Heart left ventricle (tissue), 16 donors: ENCODE results near the gene CDC7. TPM values are rescaled to one million over a fixed set of nuclear protein-coding genes. Genes with fewer than 3 reads are reported as not detected.

Experiments
- ATAC-seq, 4 donors: fragments of 200-7000 bp; cut with Tn5 transposase; one replicate each; pipeline ENCODE4 v1.9.1; 2020 to 2022; ENCODE audit warnings: moderate library complexity in 4 of 4, mild to moderate bottlenecking in 3 of 4, moderate number of reproducible peaks in 1 of 4
- DNase-seq, 5 donors: peaks; one replicate each; pipeline ENCODE4 v3.0.0-alpha.2; 2020
- H3K27ac ChIP-seq, 12 donors: fragments of 200-600 bp; sonication (generic) in 4 of 12; one replicate each; pipeline versions ENCODE4 v1.5.0 to v1.8.0; 2016 to 2022; ENCODE audit warnings: mild to moderate bottlenecking in 2 of 12
- H3K27me3 ChIP-seq, 9 donors: fragments of 200-600 bp; sonication (generic) in 2 of 9; one replicate each; pipeline versions ENCODE4 v1.5.1 to v1.8.0; 2016 to 2022; ENCODE audit warnings: mild to moderate bottlenecking in 3 of 9
- H3K36me3 ChIP-seq, 9 donors: fragments of 200-600 bp; sonication (generic) in 2 of 9; one replicate each; pipeline versions ENCODE4 v1.5.0 to v1.8.0; 2018 to 2022; ENCODE audit warnings: mild to moderate bottlenecking in 2 of 9
- H3K4me1 ChIP-seq, 12 donors: fragments of 200-600 bp; sonication (generic) in 4 of 12; one replicate each; pipeline versions ENCODE4 v1.5.0 to v1.8.0; 2016 to 2022; ENCODE audit warnings: mild to moderate bottlenecking in 3 of 12
- H3K4me3 ChIP-seq, 12 donors: fragments of 200-600 bp; sonication (generic) in 4 of 12; one replicate each; pipeline versions ENCODE4 v1.5.0 to v1.8.0; 2017 to 2022; ENCODE audit warnings: mild to moderate bottlenecking in 9 of 12, moderate library complexity in 4 of 12
- H3K9me3 ChIP-seq, 12 donors: fragments of 200-600 bp; sonication (generic) in 4 of 12; one replicate each; pipeline versions ENCODE4 v1.5.0 to v1.8.0; 2016 to 2022; ENCODE audit warnings: mild to moderate bottlenecking in 1 of 12
- POLR2A ChIP-seq, 2 donors: fragments of 450-650 bp; IDR thresholded peaks; one replicate each; pipeline ENCODE4 v1.6.1; 2017; ENCODE audit warnings: antibody characterized with exemption in 2 of 2, mild to moderate bottlenecking in 2 of 2, moderate library complexity in 2 of 2
- WGBS, 4 donors: extraction: QIAGEN DNeasy Blood & Tissue Kit in 2 of 4; methylation state at CpG; one replicate each; pipeline versions ENCODE4 v1.1.5 to v1.1.7; 2013 to 2018; 5-methylcytosine and 5-hydroxymethylcytosine counted together
- intact Hi-C, 10 donors: fragments of 100-400 bp; cut with DNase I; formaldehyde crosslinking; loops; one replicate each; pipeline versions ENCODE4 v1.11.1 to v1.14.2; 2022
- polyA plus RNA-seq, 2 donors: library from polyadenylated mRNA; stranded (reverse); fragments of 200-250 nt; gene quantifications; one replicate each; pipeline ENCODE4 v1.2.3, GENCODE V29; 2013
- total RNA-seq, 9 donors: library from RNA; depleted of rRNA in 2 of 9; stranded (reverse); fragments of >200 nt in 2 of 9; fragmentation: NEBNext Ultra II Directional in 3 of 9; extraction: Animal tissue kit (Norgen Biotek cat#: 25700) in 3 of 9; gene quantifications; one replicate each; pipeline versions ENCODE4 v1.1.0 to v1.2.4, GENCODE V29; 2016 to 2023
- TF ChIP-seq, protein P1 (sequence below), 12 donors: fragments of 200-600 bp; sonication (generic) in 4 of 12; IDR thresholded peaks; one replicate each; pipeline versions ENCODE4 v1.5.0 to v1.8.0; 2018 to 2022; ENCODE audit warnings: antibody characterized with exemption in 12 of 12, mild to moderate bottlenecking in 5 of 12
- donor health status: ischemic (EF 13 %, LVEDD 7.1; RV severe dilation, severe dysfunction).
- donor health status: healthy with polysubstance abuse.
- donor health status: DM: no; HTN: yes; CAD: no.
- donor health status: DM: no; HTN: no; CAD: no.
- donor health status: ischemic (EF 25% LVEDD 6.9; RV normal size, moderate dysfunction).
- donor health status: ischemic (EF 25% LVEDD 5.7; RV mildly dilated, moderate dysfunction).
- donor health status: healthy.
- donor health status: DM: yes; HTN: yes; CAD: no.
- donor health status: ischemic (EF 35%, LVEDD 5.7; RV mildly dilated, moderate dysfunction).
- donor health status: nonischemic (EF 11% LVEDD 7.7; RV severe dilation, severe dysfunction).
- donor health status: DM: yes; HTN: yes; CAD: no.
- donor health status: PGD.
- donor health status: ischemic (EF 29% LVEDD 5.4; RV normal size, mild dysfunction).
- donor health status: nonischemic (EF 23%, LVEDD 6.1; RV moderate dilation, normal function).

CDC7 gene
- total and polyA plus RNA-seq, 11 donors, result 0.30 to 6.3 (median 0.97) TPM

DNA sequence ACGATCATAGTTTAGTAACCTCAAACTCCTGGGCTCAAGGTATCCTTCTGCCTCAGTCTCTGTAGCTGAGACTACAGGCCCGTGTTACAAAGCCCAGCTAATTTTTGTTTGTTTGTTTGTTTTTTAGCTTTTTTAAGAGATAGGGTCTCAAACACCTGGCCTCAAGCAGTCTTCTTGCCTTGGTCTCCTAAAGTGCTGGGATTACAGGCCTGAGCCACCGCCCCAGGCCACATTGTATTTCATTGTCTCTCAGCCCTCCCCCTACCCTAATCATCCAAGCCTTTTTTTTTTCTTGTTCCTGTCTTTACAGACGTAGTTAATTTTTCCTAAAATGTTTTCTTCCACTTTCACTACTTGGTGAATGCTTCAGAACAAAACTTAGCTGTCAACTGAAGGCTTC is 5.4 kb downstream of the CDC7 start:
- no peak overlapping the region for H3K4me3 ChIP-seq
- H3K27ac ChIP-seq, result no peak overlapping the region
- no peaks in the 10 kb centered on the region for H3K9me3 ChIP-seq
- no peak for DNase-seq
- no peak for ATAC-seq
- 80 to 84% (median 81%) methylated on average over 4 of the region's 4 CpGs for WGBS, 4 donors
- H3K36me3 ChIP-seq, result peaks cover 0 to 18% (median 0%) of the 10 kb centered on the region in 9 donors
- intact Hi-C loops, result loop anchor here in 7 of 10 donors (5.0 to 10.0 kb wide), 4 partner anchors 101 to 789 kb away; partner anchors contain the start of genes GLMN (in 3 of the 7), RPAP2 (in 3 of the 7) and HFM1 (in 2 of the 7)
- H3K4me1 ChIP-seq, result peaks cover 0 to 26% (median 8%) of the 10 kb centered on the region in 12 donors
- TF ChIP-seq, protein P1, sequence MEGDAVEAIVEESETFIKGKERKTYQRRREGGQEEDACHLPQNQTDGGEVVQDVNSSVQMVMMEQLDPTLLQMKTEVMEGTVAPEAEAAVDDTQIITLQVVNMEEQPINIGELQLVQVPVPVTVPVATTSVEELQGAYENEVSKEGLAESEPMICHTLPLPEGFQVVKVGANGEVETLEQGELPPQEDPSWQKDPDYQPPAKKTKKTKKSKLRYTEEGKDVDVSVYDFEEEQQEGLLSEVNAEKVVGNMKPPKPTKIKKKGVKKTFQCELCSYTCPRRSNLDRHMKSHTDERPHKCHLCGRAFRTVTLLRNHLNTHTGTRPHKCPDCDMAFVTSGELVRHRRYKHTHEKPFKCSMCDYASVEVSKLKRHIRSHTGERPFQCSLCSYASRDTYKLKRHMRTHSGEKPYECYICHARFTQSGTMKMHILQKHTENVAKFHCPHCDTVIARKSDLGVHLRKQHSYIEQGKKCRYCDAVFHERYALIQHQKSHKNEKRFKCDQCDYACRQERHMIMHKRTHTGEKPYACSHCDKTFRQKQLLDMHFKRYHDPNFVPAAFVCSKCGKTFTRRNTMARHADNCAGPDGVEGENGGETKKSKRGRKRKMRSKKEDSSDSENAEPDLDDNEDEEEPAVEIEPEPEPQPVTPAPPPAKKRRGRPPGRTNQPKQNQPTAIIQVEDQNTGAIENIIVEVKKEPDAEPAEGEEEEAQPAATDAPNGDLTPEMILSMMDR (IDR thresholded peaks at IDR 0.05), result no peak
- TF ChIP-seq POLR2A (IDR thresholded peaks at IDR 0.05), result no peak
- no peaks in the 10 kb centered on the region for H3K27me3 ChIP-seq

DNA sequence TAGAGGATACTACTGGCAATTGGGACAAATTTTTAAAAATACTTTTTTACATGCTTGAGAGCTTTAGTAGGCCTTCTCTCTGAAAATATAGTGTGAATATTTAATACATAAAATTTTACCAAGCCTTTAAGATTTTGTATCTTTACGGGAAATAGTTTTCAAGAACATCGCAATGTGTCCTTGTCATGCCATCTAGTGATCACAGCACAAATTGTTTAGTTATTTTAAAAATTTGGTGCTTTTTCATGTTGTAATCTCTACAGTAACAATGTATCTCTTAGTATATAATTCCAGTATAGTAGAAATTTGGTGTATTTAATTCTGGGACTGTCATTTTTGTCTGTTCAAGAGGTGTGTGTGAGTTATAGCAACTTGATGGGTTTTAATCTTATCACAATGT is 6.7 kb downstream of the CDC7 start:
- H3K4me1 ChIP-seq, result peaks cover 0 to 15% (median 0%) of the 10 kb centered on the region in 12 donors
- H3K36me3 ChIP-seq, result peaks cover 0 to 23% (median 0%) of the 10 kb centered on the region in 9 donors
- no peaks in the 10 kb centered on the region for H3K9me3 ChIP-seq
- DNase-seq (no peak), ATAC-seq (no peak)
- no peak overlapping the region for H3K27ac ChIP-seq
- no peak for TF ChIP-seq POLR2A (IDR thresholded peaks at IDR 0.05)
- TF ChIP-seq, protein P1 (IDR thresholded peaks at IDR 0.05), result peak in 4 of 12 donors; percentile 15 to 28 (median 25)
- no peak overlapping the region for H3K4me3 ChIP-seq
- H3K27me3 ChIP-seq, result no peaks in the 10 kb centered on the region
- 73 to 91% (median 83%) methylated on average over 2 of the region's 2 CpGs for WGBS, 4 donors
- intact Hi-C loops, result loop anchor here in 7 of 10 donors (5.0 to 10.0 kb wide), 4 partner anchors 103 to 787 kb away; partner anchors contain the start of genes GLMN (in 3 of the 7), RPAP2 (in 3 of the 7) and HFM1 (in 2 of the 7)

DNA sequence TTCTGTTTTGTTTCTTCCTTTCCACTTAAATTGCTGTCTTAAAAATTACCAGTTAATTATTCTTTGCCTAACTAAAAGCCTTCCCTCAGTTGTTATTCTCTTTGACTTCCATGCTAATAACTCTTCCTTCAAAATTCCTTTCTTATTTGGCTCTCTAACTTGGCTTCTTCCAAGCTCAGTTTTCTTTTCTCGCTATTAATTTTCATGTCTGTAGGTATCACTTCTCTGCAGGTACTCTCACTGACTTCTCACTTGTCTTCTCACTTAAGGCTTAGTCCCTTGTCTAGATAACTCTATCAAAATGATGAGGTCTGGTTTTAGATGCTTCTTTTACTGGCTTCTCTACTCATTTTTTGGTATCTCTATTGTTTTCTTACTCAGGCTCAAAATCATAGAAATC is 10.1 kb downstream of the CDC7 start:
- 90 to 94% (median 92%) methylated on average over 1 of the region's 1 CpG for WGBS, 4 donors
- no peak for DNase-seq
- intact Hi-C loops, result loop anchor here in 8 of 10 donors (1.0 to 10.0 kb wide), 9 partner anchors 194 to 787 kb away; partner anchors contain the start of genes GLMN (in 4 of the 8), RPAP2 (in 4 of the 8) and TGFBR3 (in 1 of the 8)
- Histone ChIP-seq H3K4me1 (peaks cover 0 to under 1% (median 0%) of the 10 kb centered on the region in 12 donors), H3K4me3 (no peak overlapping the region), H3K27ac (no peak overlapping the region), H3K9me3 (no peaks in the 10 kb centered on the region), H3K36me3 (peaks cover 0 to 54% (median 0%) of the 10 kb centered on the region in 9 donors), H3K27me3 (no peaks in the 10 kb centered on the region)
- ATAC-seq, result no peak
- TF ChIP-seq POLR2A (IDR thresholded peaks at IDR 0.05), result no peak
- TF ChIP-seq, protein P1 (IDR thresholded peaks at IDR 0.05), result no peak

DNA sequence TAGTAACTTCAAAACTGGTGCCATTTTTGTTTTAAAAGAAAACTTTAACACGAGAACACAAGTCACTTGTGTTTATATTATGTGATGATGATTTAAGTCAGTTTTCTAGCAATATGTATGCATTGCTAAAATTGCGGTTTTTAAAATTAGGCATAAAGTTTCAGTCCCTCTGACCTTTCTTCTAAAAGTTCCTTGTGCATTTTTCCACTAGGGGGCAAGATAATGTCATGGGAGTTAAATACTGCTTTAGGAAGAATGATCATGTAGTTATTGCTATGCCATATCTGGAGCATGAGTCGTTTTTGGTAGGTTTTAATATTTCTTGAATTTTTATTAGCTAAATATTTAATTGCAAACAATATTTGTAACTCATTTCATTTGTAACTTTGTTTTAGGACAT is 10.7 kb downstream of the CDC7 start:
- H3K9me3 ChIP-seq, result no peaks in the 10 kb centered on the region
- no peak overlapping the region for H3K27ac ChIP-seq
- ATAC-seq (peak in 1 of 4 donors; percentile 58), DNase-seq (no peak)
- TF ChIP-seq, protein P1 (IDR thresholded peaks at IDR 0.05), result peak; percentile 53 to 78 (median 60)
- TF ChIP-seq POLR2A (IDR thresholded peaks at IDR 0.05), result no peak
- H3K36me3 ChIP-seq, result peaks cover 0 to 56% (median 0%) of the 10 kb centered on the region in 9 donors
- H3K4me3 ChIP-seq, result no peak overlapping the region
- H3K4me1 ChIP-seq, result no peaks in the 10 kb centered on the region
- intact Hi-C loops, result loop anchor here in 8 of 10 donors (1.0 to 10.0 kb wide), 9 partner anchors 193 to 786 kb away; partner anchors contain the start of genes GLMN (in 4 of the 8), RPAP2 (in 4 of the 8) and TGFBR3 (in 1 of the 8)
- H3K27me3 ChIP-seq, result no peaks in the 10 kb centered on the region
- WGBS, 4 donors, result 35 to 47% (median 38%) methylated on average over 3 of the region's 3 CpGs
